RCC 7860 (cell line): ENCODE results near the gene SH3PXD2B.

ENCODE experiments used
- DNase-seq: peaks from one replicate; pipeline ENCODE4 v3.0.0-alpha.2; 2015; ENCODE audit warnings: low spot score
- FAIRE-seq: peaks from 2 replicates; lab custom pipeline; 2012; peaks lifted over from hg19 to GRCh38; lab: Jason Lieb, UNC

Gene SH3PXD2B

DNA sequence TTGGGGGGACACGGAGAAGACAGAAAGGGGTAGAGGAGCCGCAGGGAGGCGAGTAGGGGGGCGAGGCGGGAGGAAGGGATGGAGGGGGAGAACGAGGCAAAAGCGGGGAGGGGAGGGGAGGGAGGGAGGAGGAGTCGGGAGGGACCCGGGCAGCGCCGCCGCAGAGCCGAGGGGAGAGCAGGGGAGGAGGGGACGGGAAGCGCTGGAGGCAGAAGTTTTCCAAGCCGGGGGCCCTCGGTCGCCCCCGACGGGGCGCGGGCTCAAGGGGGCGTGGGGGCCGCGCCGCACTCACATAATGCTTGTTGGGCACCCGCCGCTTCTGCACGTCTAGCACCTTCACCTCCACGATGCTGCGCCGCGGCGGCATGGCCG lies 353 bp downstream of the SH3PXD2B start:
- FAIRE-seq (no peak), DNase-seq (no peak)

DNA sequence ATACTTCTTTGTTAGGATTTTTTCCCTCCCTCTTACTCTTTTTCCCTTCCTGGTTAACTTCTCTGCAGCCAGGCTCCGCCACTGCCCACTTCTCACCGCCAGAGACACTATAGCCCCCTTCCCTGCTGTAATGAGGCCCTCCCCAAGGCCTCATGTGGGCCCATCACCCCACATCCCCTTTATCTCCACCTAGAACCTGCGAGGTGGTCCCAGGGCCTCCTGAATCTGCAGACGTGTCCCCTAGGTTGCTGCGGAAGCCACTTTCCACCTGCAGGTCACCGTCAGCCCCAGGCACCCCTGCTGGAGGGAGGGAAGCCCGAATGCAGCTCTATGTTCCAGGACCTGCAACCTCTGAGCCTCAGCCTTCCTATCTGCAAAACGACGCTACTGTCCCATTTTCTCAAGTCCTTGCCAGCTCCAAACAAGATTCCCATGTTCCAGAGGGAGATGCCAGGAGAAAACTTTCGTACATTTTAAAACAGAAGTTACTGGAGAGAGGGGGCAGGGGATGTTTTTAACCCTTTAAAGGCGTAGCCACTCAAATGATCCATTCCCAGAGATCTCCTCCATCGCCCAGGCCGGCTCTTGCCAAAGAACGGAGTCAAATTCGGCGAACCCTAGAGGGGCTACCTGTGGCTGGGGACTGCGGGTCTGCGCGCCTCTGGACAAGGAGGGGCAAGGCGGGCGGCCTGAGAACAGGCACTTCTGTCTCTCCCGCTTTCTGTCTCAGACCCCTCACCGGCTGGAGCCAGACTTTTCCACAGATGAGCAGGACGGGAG lies 929 bp downstream of the SH3PXD2B start:
- DNase-seq (peak; percentile 42), FAIRE-seq (no peak)

DNA sequence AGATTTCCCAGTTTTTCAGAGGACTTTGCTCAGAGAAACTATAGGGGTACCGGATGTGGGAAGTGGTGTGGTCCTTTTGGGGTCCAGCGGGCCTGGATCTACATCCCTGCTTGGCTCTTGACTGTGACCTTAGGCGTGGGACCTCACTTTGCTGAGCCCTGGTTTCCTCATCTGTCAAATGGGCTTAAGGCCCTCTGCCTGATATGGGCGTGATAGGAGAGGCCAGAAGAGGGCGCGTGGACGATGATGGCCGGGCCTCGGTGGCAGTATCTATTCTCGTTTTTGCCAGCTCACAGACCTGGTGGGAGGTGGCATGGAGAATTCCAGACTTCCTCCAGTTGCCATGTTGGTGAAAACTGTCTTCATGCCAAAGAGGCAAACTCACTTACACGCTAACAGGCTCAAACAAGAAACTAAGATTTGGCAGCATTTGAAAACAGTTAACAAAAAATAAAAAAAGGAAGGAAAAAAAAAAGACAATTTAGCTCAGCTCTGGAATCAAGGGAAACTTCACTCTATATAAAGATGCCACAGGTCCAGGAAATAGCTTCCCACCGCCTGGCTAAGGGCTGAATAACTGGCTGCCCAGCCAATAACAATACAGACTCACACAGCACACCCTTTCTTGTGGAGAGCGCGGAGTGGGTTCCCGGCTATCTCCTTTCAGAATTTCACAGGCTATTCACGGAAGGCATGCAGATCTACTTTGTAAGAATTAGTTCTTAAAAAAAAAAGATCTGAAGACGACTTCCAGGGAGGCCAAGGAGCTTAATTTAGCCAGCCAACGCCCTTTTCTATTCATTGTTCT lies 1.7 kb downstream of the SH3PXD2B start:
- DNase-seq (peak; percentile 63), FAIRE-seq (no peak)

DNA sequence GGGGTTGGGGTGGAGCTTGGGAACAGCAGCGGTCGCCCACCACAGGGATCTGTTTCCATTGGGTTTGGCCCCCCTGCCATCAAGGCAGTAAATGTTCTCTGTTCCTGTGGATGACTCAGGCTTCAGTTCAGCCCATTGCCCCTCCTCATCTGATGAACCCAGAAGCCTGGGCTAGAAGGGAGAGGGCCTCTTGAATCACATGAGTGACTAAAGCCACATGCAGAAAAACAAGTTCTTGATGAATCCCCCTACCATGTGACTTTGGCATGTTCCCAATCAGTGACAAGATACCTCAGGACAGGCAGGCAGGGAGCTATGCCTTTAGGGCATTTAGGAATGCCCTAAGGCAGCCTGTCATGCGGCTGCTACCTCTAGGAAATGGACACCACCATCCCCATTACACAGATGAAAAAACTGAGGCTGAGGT lies 2.5 kb downstream of the SH3PXD2B start:
- FAIRE-seq (peak; percentile 28), DNase-seq (peak; percentile 85)

DNA sequence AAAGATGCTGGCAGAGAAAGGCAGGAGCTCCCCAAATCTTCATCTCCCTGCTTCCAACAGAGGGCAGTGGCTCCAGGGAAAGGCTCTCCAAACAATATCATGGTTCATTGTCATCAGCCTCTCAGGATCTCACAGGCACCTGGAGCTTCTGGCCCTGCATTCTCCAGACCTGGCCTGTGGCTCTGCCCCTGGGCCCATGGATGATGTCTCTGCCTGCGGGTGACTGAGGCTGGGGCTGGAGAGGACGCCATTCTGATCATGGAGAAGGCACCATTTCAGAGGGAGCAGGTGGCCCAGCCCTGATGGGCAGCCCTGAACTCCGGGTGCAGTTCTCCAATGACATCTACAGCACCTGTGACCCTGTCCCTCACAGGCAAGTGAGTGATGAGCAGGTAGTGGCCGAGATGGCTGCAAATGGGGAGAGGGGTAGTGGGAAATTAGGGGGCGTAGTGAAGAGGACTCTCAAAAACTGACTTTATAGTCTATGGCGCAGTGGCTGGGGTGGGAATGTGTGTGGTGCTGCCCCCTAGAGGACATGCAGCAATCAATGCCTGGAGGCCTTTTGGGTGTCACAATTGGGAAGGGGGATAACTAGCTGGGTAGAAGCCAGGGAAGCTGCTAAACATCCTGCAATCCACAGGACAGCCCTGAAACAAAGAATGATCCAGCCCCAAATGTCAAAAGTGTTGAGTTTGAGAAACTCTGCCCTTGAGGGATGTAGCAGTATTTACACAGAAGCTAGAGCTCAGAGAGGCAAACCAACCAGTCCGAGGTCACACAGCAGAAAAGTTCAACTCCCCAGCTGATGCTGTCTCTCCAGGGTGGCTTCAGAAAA lies 3.2 kb downstream of the SH3PXD2B start:
- DNase-seq (no peak), FAIRE-seq (no peak)

DNA sequence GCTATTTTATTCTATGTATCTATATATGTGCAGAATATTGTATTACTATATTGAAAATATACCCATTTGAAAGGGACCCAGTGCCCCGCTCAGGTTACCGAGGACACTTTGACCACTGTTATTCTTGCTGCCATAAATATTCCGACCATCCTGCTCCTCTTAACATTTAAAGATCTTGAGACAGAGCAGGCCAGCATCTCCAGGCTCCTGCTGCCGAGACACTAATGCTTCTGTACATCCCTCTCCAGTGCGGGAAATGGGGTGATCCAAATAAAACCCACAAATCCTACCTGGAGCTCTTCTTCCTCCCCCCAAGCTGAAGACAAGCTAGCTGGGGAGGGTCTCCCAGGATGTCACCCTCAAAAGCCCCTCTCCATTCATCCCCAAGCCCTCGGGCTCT lies 3.9 kb downstream of the SH3PXD2B start:
- FAIRE-seq = no peak
- DNase-seq = no peak

DNA sequence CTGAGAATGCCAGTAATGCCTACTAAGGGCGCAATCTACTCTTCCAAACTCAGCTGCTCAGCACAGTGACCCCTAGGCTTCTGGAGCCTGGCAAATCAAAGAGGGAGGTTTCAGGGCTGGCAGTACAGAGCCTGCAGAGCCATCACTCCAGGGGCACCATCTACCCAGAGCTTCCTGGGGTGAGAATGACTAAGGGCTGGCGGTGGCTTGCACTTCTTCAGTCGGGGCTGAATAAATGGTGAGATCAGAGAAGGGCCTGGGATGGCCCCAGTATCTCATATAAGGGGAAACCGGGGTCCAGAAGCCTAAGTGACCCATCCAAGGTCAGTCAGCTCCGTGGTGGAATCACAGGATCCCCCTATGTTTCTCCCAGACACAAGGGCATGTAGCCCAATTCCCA lies 5.3 kb downstream of the SH3PXD2B start:
- DNase-seq = no peak
- no peak for FAIRE-seq

DNA sequence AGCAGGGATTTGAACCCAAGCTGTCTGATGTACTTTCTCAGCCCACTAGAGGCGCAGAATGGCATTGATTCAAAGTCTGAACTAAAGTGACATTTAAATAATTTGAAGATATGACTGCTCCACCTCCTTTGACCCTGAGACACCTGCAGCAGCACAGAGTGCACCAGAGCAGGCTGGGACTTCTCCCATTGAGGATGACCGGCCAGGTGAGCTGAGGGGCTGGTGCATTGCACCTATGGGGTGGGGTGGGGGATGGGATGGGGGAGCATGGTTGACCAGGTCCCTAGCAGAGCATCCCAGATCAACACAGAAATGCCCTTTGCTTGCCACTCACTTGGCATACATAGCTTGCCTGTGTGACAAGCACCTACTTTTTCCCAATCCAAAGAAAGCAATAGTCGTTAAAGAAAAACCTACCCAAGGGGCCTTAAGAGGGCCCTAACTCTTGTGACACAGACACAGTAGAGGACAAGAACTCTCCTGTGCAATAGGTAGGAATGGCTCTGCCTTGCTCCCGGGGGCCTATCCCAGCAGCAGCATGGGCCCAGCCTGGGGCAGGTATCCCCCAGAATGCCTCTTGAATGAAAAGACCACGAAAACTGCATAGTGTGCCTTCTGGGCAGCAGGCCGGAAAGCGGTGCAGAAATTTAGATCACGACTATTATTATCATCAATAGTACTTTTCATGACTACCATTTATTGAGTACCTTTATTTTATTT lies 6.5 kb downstream of the SH3PXD2B start:
- no peak for FAIRE-seq

DNA sequence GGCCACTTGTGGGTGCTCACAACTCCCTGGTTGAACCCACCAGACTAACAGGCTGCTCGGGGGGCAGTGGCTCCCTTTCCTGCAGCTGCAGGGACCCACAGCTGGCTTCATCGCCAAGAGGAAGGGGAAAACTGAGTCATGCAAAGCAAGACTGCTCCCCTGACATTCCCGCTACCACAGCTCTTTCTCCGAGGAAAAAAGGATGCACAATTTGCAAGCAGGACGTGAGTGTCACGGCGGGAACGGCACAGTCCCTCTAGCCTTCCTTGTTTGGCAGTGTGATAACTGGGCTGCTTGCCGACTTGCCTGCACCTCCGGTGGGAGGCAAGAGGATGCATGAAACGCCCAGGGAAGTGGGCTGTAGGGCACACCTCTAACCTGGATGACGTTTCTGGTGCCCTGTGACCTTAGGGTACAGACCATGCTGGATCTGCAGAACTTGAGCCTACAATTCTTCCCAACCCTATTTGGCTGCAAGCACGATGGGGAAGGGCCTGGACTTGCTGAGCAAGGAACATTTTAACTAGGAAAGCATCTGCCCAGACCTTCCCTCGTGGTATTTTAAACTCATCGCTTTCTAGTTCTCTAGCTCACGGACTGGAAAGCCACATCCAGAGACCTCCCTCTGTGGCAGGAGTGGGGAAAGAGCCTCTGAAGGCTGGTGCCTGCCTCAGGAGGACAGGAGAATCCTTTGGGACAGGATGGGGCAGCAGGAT lies 7.8 kb downstream of the SH3PXD2B start:
- DNase-seq (no peak), FAIRE-seq (no peak)

More for the DNA sequence above, 6.5 kb downstream of the SH3PXD2B start:
- no peak for DNase-seq

DNA sequence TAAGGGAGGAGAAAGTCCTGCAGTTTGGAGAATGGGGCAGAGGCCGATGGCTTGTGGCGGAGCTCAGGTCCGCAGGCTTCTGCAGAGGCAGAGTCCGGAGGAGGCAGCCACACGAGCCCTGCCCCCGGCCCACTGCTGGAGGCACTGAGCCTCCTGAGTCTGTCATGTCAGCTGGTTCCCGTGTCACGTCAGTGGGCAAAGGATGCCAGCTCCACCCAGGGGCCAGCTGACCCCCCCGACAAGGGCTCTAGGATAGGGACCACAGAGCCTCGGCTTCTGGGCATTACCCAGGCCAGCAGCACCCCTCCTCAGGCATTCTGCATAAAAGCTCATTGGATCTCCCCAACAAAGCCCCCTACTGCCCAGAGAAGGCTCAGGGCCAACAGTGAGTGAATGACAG lies 8.5 kb downstream of the SH3PXD2B start:
- DNase-seq = no peak
- no peak for FAIRE-seq

DNA sequence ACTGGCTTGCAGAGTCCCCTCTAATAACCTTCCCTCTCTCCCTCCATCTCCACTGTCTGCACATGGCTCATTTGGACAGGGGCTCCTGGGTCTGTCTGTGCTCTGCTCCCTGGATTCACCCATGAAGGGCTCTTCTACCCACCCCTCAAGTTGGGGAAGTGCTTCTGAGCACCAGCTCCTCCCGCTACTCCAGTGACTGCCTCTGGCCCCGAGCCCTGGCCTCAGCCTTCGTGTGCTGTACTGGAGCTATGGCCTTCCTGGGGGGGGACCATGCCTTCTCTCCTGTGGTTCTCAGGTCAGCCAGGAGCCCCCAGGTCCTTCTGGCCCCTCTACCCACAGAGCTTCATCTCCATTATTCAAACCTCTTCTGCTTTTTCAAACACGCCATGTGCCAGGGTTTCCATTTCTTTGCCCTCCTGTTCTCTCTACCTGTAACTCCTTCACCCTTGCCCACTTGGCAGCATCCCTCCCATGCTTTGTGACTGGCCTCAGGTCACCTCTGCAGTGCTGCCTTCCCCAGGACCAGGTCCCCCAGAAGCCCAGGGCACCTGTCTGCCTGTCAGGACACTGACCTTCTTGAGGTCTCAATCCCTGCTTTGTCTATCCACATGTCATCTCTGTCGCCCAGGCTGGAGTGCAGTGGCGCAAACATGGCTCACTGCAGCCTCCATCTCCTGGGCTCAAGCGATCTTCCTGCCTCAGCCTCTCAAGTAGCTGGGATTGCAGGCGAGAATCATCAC lies 9.5 kb downstream of the SH3PXD2B start:
- FAIRE-seq = no peak
- no peak for DNase-seq

DNA sequence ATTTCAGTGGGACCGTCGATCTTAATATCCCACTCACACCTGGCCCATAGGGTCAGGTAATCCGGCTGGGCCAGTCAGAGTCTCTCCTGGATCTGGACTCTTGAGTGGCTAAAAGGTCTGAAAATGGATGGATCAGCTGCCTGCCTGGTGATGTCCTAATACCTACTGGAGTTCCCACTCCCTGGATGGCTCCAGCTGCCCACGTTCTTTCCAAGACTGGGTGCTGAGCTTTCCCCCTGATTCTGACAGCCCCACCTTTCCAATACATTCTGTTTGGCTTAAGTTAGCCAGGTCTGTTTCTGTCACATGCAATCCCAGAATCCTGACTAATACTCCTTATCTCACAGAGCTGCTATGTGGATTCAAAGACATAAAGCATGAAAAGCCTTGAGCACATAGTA lies 10.2 kb downstream of the SH3PXD2B start:
- DNase-seq (no peak), FAIRE-seq (no peak)

DNA sequence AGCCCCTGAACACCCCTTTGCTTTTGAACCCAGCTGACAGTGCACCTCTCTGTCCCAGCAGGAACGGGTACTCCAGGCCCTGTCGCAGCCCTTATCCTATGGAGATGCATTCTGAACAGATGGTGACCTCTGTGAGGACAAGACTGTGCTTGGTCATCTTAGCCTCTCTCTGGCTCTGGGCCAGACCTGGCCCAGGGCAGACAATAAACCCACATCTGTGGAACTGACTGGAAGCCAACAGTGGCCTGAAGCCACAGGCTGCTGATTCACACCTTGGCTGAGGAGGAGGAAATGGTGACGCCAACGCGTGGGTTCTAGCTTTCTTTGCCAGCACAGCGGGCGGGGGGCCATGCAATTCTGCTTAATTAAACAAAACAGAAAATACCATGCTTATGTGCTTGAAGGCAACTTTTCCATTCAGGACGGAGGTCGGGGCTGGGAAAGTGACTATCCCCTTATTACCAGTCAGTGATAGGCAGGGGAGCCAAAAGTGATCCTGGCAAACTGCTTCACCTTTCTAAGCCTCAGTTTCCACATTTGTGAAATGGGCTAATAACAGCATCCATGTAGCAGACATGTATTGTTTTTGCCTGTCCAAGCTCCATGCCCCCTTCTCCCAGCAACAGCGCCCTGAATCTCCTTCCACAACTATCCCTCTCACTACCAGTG lies 10.8 kb downstream of the SH3PXD2B start:
- peak; percentile 94 for DNase-seq
- peak; percentile 95 for FAIRE-seq

DNA sequence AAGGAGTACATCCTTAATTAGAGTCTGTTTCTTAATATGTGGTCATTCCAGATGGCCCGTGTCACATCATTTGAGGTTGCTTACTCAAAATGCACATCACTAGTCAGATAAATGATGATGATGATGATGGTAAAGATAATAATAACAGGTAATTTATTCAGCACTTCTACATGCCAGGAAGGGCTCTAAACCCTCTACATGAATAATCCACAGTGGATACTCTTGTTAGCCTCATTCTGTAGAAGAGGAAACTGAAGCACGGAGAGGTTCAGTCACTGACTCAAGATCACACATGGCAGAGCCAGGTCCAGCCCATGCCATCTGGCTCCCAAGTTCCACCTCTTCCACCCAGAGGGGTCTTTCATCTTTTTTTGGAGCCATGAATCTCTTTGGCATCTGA lies 11.7 kb downstream of the SH3PXD2B start:
- FAIRE-seq (no peak), DNase-seq (no peak)

DNA sequence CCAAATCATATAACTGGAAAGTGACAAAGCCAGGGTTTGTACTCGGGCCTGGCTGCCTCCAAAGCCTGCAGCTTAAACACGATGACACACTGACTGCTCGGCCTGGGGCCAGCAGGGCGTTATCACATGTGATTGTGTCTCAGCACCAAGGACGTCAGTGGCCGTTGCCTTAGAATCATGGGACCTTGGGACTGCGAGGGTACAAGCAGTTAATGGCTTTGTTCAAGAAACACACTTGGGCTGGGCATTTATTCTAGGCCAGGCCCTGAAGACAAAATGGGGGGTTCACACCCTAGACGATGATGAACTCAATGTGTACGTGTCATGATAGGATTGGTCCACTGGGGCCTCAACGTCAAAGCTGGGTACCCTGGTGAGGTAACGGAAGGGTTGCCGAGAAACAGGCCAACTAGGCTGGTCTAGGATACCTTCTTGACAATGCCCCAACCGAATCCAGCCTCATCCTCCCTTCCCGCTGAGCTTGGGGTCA lies 13.0 kb downstream of the SH3PXD2B start:
- FAIRE-seq (no peak), DNase-seq (no peak)

DNA sequence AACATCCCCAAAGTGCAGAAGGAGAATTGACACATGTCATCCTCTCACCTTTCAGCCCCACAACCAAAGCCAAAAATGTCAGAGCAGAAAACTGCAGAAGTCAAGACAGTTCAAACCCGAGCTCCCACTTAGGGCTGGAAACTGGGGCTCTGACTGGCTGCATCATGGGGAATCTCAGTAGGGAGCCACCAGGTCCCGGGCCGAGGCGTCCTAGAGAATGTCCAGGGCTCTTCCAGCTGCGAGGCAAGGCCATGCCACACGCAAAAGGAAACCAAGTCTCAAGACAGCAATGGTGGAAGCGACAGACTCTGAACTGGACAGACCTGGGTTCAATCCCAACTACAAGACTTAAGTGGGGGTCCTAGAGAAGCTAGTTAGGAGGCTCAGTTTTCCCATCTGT lies 13.8 kb downstream of the SH3PXD2B start:
- no peak for FAIRE-seq
- DNase-seq = no peak

DNA sequence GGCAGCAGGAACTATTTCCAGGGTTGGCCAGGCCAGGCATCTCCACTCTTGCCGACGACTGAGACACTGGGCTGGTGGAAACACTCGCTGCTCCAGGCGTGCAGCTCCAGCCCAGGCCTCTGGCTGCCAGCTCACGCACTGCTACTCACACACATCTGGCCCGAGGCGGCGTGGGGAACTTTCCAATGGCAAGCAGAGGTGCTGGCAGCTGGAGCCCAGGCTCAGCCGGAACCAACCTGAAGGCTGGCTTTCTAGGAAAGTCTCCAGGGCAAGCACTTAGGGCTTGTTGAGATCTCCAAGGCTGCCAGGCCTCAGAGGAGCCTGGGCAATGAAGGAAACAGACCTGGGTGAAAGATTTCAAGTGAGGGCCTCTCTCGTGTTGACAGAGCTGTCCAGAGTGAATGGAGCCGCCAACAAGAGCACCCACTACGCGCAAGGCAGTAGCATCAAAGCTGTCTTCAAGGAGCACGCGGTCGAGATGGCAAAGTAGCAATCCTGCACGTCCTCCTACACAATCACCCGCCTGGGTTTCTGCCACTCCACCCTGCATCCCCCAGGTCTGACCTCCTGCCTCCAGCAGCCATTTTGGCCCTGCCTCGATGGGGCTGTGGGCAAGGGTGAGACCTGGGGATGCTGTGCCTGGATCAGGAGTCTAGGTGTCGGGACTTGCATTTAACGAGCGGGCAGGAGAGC lies 14.4 kb downstream of the SH3PXD2B start:
- no peak for DNase-seq
- FAIRE-seq = no peak

DNA sequence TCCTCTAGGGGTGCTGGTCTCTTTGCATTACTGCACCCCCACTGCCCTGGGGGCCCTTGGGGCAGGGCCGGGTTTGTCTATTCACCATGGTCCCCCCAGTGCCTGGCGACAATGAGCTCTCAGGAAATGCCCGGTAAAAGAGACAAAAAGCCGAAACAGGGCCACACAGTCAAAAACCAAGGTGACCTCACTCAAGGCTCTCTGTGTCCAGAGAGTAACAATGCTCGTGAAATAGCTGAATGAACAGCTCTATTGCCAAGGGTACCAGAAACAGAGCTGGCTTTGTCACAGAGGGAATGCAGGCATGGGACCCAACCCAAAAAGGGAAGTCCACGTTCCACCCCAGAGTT lies 16.0 kb downstream of the SH3PXD2B start:
- FAIRE-seq = no peak
- no peak for DNase-seq
